Brain pericyte (primary cell): ENCODE results near the gene TJP1.
"Not testable (repeated sequence)": the region's sequence is repeated elsewhere in the genome, so short reads cannot be mapped to it uniquely, and the experiment has no call there.

Experiments
- DNase-seq: peaks from one replicate; pipeline ENCODE4 v3.0.0-alpha.2; 2012; ENCODE audit warnings: low read depth, low spot score

The TJP1 gene

DNA sequence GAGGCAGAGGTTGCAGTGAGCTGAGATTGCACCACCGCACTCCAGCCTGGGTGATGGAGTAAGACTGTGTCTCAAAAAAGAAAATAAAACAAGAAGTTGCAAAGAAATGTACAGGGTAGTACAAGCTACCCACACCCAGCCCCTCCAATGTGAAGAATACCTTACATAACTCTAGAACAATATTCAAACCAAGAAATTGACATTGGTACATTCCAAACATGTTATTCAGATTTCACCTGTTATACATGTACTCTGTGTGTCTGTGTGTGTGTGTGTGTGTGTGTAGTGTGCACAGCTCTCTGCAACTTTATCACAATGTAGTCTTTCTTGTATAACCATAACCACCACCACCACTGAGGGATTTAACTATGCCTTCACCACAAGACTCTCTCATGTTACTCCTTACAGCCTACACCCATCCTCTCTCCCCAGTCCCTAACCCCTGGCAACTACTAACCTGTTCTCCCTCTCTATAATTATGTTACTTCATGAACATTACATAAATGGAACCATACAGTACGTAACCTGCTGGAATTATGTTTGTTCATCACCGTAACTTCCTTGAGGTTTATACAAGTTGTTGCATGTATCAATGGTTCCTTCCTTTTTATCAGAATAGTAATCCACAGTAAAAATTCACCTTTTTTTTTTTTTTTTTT is 16.2 kb upstream of the TJP1 start:
- no peak for DNase-seq

DNA sequence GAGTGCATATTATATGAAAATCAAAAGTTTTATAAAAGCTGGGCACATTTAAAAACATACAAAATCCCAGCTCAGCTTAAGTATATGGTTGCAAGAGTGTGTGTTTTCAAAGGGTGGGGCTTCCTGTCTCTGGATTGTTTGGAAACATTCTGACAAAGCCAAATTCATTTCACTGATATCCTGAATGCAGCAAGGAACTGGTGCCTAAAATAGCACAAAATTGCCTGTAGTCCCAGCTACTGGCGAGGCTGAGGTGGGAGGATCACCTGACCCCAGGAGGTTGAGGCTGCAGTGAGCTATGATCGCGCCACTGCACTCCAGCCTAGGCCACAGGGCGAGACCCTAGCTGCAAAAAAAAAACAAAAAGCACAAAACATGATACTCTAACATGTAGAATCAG is 13.0 kb upstream of the TJP1 start:
- no peak for DNase-seq

DNA sequence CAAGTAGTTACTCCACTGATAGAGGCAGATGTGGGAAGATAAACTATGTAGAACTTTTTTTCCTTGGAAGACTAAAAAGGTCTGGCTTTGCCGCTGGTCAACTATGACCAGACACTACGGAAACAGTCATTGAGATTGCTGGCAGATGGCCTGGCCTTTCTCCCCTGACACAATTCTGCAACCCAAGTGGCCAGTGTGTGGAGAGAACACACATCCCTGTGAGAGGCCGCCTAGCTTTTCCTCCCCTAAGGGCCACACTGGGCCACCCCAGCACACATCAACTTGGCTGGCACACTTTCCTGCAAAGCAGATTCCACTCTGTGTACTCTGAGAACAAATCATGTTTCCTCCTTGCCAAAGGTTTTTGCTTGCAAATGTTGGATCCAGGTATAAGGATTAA is 10.4 kb upstream of the TJP1 start:
- DNase-seq, result no peak

DNA sequence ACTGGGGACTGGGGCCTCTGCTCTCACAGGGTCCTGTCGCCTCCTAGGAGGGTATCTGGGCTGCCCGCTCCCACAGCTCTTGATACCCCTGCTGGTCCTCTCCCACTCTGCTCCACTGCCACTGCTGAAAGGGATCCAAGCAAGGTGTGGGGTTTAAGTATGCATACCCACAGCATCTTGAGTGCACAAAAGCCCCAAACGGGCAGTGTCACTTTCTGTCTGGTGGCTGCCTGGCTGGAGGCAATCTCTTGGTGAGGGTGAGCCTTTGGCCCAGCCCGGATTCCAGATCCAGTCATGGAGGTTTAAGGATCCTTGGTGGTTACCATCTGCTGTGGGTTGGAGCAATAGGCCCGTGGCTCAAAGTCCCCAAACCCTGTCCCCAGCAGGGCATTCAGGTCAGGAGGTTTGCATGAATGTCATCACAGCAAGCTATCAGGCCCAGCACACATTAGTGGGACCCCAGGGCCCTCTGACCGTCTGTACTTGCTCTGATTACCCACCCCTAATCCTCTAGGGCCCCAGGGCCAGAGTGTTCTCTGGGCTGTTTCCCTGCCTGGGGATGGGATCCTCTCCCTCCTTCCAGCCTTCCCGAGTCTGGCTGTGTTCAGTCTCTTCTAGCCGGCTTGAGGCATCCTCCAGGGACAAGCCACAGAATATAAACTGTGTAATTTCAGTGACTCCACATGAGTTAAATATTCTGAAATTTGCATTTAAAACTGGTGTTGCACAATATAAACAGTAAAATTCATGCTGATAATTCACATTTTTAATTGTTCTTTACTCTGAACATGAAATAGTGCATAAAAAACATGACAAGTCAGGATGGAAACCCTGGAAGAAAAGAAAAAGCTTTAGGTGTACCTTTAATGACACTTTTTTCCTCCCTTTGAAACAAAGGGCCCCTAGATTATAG is 4.9 kb upstream of the TJP1 start:
- no peak for DNase-seq

DNA sequence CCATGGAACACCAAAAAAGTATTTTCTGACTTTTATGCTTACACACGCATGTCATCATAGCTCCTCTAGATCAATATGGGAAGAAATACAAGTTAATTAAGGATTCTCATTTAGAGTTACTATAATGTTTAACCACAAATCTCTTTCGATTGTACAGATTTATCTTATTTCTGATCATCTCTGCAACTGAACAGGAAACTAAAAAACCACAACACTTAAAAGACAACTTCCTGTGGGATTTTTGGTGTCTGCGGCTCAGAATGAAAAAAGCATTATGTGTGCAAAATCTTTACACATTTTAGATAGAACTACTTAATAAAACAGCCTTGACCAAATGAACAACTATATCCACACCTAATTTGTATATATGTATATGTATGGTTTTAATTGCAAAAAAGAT is 3.0 kb upstream of the TJP1 start:
- no peak for DNase-seq

DNA sequence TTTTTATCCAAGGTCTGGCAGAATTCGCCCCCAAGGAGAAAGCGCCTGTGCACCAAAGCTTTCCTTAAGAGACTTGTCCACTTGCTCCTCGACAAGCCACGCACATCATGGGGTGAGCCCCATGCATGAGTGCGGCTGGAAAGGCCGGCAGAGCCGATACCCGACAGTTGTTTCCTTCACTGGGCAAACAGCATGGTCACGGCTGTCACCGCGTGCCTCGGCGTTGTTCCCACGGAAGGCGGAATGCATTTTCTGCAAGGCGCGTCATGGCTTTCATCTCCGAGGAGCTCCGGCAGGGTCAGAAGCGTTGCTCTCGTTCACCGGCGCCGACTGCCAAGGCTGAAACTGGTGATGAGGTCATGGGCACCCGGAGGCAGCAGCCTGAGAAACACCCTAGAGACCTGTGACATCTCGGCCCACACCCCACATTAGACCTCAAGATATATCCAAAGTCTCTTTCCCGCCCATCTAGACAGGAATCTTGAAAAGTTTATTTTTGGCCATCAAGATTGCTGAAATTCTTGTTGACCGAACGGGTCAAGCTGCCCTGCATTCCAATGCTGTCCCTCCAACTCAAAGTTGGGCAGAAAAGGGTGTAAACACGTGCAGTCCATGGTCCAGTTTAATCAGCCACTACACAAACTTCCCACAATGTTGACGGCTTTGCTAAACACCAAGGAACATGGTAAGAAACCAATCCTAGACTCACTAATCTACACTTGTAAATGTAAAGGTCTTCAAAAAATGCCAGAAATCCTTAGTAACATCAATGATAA is 604 bp upstream of the TJP1 start:
- DNase-seq, result peak; percentile 56

DNA sequence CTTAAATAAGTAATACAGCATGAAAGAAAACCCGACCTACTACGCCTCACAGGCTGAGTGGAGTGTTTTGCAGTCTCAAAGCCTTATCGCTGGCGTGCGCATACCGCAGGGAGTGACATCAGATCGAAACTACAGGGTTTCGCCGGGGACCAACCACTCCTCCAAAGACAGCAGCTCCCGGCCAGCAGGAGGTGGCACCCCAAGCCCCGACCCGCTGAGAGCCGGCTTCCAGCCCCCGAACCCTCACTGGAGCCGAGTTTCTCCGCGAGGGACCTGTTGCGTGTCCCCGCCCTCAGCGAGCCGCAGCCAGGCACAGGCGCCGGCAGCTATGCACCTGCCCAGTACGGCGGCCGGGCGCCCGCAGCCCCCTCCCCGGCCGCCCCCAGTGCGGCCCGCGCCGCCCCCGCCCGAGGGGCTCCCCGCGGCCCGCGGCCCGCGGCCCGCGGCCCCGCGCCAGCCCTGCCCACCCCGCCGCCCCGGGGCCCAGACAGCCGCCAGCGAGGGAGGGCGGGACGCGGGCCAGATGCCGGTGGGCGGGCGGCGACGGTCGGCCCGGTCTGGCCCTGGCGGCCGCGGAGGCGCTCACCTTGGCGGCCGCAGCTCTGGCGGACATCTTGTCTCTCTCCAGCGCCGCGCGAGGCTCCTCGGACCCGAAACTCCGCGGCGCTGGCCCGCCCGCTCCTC is 710 bp downstream of the TJP1 start:
- peak; percentile 50 for DNase-seq

DNA sequence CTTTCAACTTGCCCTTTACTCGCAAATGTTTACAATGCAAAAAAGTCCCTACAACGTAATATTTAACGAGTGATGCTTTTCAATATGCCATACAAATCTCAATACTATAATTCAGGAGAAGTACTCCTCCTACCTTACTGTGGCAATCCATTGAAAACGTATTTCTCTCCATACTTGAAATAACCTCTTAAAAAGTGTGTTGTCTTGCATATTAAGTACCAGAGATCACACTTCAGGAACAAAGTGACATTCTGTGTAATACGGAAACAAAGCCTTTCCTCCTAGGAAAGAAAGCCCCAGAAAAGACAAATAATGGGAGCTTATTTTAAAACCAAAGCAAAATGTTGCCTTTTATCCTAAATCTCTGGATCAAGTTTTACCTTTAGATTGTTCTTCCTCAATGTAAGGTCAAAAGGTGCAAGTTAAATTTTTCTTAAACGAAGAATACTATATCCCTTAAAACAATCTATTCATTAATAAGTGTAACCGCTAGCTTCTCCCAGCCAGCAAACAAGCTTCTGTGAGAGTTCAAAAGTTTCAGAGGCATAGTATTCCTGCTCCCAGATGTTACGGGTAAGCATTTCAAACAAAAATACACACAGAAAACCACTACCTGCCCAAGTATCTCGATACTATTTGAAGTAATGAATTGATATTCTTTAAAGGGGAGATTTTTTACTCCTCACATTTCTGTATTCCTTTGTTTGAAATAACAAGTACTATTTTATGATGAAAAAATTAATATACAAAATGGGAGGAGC is 1.7 kb downstream of the TJP1 start:
- DNase-seq, result no peak

DNA sequence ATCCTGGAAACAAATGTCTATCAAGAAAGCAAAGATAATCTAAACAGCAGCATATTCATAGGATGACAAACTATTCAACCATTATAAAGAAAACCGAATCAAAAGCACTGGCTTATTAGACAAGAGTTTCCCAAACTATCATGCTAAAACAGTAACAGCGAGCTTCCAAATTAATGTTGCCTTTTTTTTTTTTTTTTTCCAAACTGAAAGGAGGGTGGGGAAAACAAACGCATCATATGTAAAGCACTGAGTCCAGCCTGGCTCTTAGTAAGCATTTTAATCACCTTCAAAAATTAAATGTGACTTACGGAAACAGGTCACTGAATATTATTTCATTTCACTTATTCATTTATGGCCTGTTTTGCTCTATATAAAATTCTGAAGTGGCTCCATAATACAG is 2.3 kb downstream of the TJP1 start:
- DNase-seq, result no peak

DNA sequence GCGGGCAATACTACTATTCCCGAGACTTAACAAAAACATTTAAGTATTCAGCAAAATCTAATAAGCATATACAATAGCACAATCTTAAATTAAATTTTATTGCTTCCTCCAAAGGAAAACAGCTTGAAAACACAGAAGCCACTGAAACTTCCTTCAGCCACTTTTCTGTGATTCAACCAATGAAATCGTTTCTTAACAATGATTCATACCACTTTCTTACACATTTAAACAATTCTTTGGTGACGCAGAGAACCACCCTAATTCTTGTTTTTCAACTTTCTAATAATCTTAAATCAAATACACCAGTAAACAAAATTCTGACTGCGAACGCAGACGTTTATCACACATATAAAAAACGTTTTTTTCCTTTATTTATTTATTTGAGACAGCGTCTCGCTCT is 4.1 kb downstream of the TJP1 start:
- DNase-seq, result no peak

DNA sequence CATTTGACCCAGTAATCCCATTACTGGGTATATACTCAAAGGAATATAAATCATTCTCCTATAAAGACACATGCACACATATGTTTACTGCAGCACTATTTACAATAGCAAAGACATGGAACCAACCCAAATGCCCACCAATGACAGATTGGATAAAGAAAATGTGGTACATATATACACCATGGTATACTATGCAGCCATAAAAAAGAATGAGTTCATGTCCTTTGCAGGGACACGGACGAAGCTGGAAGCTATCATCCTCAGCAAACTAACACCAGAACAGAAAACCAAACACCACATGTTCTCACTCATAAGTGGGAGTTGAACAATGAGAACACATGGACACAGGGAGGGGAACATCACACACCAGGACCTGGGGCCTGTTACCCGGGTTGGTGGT is 4.8 kb downstream of the TJP1 start:
- not testable (repeated sequence) for DNase-seq

DNA sequence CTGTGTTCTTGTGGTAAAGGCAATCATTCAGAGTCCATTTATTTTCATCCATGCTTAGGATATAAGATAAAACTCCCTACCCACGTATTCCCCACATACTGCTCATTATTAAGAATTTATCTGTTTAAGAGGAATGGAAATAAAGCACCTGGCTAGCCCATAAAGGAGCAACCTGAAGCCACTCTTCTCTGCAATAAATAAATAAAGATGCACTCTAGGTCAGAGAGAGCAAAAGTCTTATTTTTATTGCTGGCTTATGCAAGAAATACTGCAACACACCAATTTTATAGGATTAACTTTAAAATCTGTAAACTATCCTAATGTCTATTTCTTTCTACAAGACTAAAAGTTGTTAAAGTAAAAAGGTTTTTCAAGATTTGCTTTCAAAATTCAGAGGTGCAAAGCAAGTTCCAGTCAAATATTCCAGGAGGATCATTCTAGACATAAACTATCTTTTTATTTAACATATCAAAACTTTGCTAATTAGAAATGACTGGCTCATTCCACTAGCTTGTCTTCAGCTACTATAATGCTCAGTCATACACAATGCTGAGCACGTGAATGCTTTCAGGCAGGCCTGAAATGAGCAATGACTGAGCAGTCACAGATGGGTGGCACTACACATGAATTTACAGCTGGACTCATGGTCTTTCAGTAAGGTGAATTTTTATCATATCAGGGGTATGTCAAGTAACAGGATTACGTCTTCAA is 7.1 kb downstream of the TJP1 start:
- no peak for DNase-seq

DNA sequence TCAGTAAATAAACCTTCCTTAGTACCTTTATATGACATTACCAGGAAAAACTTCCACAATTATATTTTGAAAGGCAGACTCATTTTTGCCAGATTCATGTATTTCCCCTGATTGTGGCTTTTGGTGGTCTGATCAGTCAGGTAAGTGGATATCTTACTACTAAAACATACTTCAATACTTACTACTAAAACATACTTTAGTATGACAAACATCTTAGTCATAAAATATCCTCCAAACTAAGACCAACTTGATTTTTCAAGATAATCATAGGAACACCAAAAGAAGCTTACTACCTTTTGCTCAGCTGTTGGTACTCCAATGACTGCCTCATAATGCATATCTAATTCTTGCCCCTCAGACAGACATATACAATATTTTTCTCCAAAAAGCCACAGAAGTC is 9.3 kb downstream of the TJP1 start:
- no peak for DNase-seq

DNA sequence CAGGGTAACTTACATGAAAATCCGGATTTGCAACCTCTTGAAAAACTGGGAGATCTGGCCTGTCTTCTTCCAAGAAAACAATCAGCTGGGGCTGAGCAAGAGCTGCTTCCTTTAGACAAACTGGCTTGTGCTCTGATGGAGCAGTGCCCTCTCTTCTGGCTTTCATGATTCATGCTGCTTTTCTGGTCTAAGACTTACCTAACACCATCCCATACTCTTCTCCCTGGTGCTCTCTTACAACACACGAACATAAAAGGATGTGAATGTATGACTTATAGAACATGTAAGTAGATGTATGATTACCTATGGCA is 9.9 kb downstream of the TJP1 start:
- DNase-seq, result no peak

DNA sequence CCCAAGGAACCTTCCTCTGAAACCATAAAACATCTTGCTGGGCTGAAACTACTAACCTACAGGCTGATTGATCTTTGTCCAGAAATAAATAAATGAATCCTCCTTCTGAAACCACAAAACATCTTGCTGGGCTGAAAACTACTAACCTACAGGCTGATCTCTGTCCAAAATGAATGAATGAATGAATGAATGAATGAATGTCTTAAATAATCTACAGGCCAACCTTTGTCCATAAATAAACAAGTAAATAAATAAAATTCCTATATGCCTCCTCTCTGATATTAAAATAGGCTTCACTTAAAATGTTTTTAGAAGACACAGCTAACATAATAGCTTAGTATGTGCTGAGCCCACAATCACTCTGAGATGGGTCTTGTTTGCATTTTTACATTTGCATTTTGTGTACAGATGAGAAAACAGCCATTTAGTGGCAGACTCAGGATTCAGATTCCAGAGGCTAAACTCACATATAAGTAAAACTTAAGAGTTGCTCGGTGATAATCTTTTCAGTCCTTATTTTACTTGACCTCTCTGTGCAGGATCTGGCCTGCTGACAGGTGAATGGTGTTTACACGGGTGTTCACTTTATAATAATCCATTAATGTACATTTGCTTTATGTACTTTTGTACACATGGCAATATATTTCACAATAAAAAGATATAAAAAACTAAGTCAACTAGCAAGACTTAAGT is 10.4 kb downstream of the TJP1 start:
- DNase-seq, result no peak

DNA sequence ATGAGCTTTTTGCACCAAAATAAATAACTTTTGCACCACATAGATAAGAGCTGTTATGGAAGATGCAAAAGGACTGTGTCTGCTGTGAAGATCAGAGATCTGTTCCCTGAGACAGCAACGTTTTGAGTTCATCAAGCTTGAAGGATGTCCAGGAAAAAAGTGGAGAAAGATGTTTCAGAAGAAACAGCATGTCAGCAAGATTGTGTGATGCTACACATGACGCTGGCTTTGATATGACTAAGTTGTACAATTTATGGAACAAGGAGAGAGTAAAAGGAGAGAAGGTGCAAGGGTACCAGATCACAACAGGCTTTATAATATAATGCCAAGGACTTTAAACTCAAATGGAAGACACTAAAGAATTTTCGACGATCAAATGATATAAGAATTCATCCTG is 16.6 kb downstream of the TJP1 start:
- no peak for DNase-seq

DNA sequence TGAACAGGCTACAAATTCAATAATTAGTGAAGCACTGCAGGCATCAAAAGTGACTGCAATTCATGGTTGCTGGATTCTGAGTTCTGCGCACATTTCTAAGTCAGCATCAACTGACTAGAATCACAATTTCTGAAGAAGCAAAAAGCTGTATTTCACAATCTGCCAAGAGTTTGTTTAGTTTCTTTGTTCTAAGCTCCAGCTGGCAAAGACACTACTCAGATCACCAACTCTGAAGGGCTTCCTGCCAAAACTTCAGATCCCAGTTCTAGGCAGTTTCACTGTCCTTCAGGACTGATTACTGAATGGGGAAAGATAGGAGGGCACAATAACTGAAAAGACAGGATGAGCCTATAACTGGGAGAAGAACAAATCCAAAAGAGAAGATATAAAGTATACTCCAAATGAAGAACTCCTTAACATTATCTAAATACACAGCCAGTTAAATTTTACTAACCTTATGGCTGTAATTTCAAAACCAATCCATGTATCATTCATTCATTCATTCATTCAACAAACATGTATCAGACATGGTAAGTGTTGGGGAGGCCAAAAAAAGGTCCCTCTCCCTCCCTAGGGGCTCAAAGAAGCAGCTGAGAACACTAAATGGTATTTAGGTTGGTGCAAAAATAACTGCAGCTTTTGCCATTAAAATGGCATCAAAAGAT is 17.1 kb downstream of the TJP1 start:
- peak; percentile 68 for DNase-seq

DNA sequence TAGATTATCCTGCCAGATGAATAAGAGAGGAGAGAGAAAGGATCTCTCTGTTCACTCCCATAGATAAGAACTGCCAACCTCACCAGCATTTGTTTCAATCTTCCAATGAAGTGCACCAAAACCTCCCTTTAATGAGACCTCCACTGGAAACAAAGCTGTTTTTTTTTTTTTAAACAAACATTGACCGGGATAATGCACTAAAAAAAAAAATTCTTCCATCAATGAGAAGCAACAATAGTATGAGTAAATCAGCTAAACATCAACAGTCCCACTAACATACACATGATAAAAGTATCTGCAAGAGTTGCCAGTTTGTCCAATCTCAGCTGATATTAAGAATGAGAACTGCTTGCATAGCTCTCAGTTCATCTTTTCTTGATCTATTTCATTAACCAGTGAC is 19.9 kb downstream of the TJP1 start:
- no peak for DNase-seq
